Heart left ventricle (tissue), 16 donors: ENCODE data around the gene RALBP1. TPM values are rescaled to one million over a fixed set of nuclear protein-coding genes. Genes with fewer than 3 reads are reported as not detected.

Experiments used
- ATAC-seq, 4 donors: fragments of 200-7000 bp; cut with Tn5 transposase; one replicate each; pipeline ENCODE4 v1.9.1; 2020 to 2022; ENCODE audit warnings: moderate library complexity in 4 of 4, mild to moderate bottlenecking in 3 of 4, moderate number of reproducible peaks in 1 of 4
- DNase-seq, 5 donors: peaks; one replicate each; pipeline ENCODE4 v3.0.0-alpha.2; 2020
- H3K27ac ChIP-seq, 12 donors: fragments of 200-600 bp; sonication (generic) in 4 of 12; one replicate each; pipeline versions ENCODE4 v1.5.0 to v1.8.0; 2016 to 2022; ENCODE audit warnings: mild to moderate bottlenecking in 2 of 12
- H3K27me3 ChIP-seq, 9 donors: fragments of 200-600 bp; sonication (generic) in 2 of 9; one replicate each; pipeline versions ENCODE4 v1.5.1 to v1.8.0; 2016 to 2022; ENCODE audit warnings: mild to moderate bottlenecking in 3 of 9
- H3K36me3 ChIP-seq, 9 donors: fragments of 200-600 bp; sonication (generic) in 2 of 9; one replicate each; pipeline versions ENCODE4 v1.5.0 to v1.8.0; 2018 to 2022; ENCODE audit warnings: mild to moderate bottlenecking in 2 of 9
- H3K4me1 ChIP-seq, 12 donors: fragments of 200-600 bp; sonication (generic) in 4 of 12; one replicate each; pipeline versions ENCODE4 v1.5.0 to v1.8.0; 2016 to 2022; ENCODE audit warnings: mild to moderate bottlenecking in 3 of 12
- H3K4me3 ChIP-seq, 12 donors: fragments of 200-600 bp; sonication (generic) in 4 of 12; one replicate each; pipeline versions ENCODE4 v1.5.0 to v1.8.0; 2017 to 2022; ENCODE audit warnings: mild to moderate bottlenecking in 9 of 12, moderate library complexity in 4 of 12
- H3K9me3 ChIP-seq, 12 donors: fragments of 200-600 bp; sonication (generic) in 4 of 12; one replicate each; pipeline versions ENCODE4 v1.5.0 to v1.8.0; 2016 to 2022; ENCODE audit warnings: mild to moderate bottlenecking in 1 of 12
- POLR2A ChIP-seq, 2 donors: fragments of 450-650 bp; IDR thresholded peaks; one replicate each; pipeline ENCODE4 v1.6.1; 2017; ENCODE audit warnings: antibody characterized with exemption in 2 of 2, mild to moderate bottlenecking in 2 of 2, moderate library complexity in 2 of 2
- WGBS, 4 donors: extraction: QIAGEN DNeasy Blood & Tissue Kit in 2 of 4; methylation state at CpG; one replicate each; pipeline versions ENCODE4 v1.1.5 to v1.1.7; 2013 to 2018; 5-methylcytosine and 5-hydroxymethylcytosine counted together
- intact Hi-C, 10 donors: fragments of 100-400 bp; cut with DNase I; formaldehyde crosslinking; loops; one replicate each; pipeline versions ENCODE4 v1.11.1 to v1.14.2; 2022
- polyA plus RNA-seq, 2 donors: library from polyadenylated mRNA; stranded (reverse); fragments of 200-250 nt; gene quantifications; one replicate each; pipeline ENCODE4 v1.2.3, GENCODE V29; 2013
- total RNA-seq, 9 donors: library from RNA; depleted of rRNA in 2 of 9; stranded (reverse); fragments of >200 nt in 2 of 9; fragmentation: NEBNext Ultra II Directional in 3 of 9; extraction: Animal tissue kit (Norgen Biotek cat#: 25700) in 3 of 9; gene quantifications; one replicate each; pipeline versions ENCODE4 v1.1.0 to v1.2.4, GENCODE V29; 2016 to 2023
- TF ChIP-seq, protein P1 (sequence below), 12 donors: fragments of 200-600 bp; sonication (generic) in 4 of 12; IDR thresholded peaks; one replicate each; pipeline versions ENCODE4 v1.5.0 to v1.8.0; 2018 to 2022; ENCODE audit warnings: antibody characterized with exemption in 12 of 12, mild to moderate bottlenecking in 5 of 12
- donor health status: ischemic (EF 13 %, LVEDD 7.1; RV severe dilation, severe dysfunction).
- donor health status: healthy with polysubstance abuse.
- donor health status: DM: no; HTN: yes; CAD: no.
- donor health status: DM: no; HTN: no; CAD: no.
- donor health status: ischemic (EF 25% LVEDD 6.9; RV normal size, moderate dysfunction).
- donor health status: ischemic (EF 25% LVEDD 5.7; RV mildly dilated, moderate dysfunction).
- donor health status: healthy.
- donor health status: DM: yes; HTN: yes; CAD: no.
- donor health status: ischemic (EF 35%, LVEDD 5.7; RV mildly dilated, moderate dysfunction).
- donor health status: nonischemic (EF 11% LVEDD 7.7; RV severe dilation, severe dysfunction).
- donor health status: DM: yes; HTN: yes; CAD: no.
- donor health status: PGD.
- donor health status: ischemic (EF 29% LVEDD 5.4; RV normal size, mild dysfunction).
- donor health status: nonischemic (EF 23%, LVEDD 6.1; RV moderate dilation, normal function).

The RALBP1 gene
- total and polyA plus RNA-seq, 11 donors, result 20.9 to 91.1 (median 47.8) TPM

DNA sequence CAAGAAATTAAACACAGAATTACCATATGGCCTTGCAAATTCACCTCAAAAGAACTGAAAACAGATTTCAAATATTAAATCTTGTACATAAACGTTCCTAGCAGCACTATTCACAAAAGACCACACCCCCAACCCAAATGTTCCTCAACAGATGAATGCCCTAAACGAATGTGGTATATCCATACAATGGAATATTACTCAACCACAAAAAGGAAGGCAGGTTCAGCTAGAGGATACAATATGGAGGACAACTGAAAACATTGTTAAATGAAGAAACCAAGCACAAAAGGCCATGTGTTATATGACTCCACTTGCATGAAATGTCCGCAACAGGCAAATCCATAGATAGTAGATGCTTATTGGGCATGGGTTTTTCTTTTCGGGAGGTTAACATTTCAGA lies 77.3 kb downstream of the RALBP1 start:
- ATAC-seq, result no peak
- TF ChIP-seq, protein P1, sequence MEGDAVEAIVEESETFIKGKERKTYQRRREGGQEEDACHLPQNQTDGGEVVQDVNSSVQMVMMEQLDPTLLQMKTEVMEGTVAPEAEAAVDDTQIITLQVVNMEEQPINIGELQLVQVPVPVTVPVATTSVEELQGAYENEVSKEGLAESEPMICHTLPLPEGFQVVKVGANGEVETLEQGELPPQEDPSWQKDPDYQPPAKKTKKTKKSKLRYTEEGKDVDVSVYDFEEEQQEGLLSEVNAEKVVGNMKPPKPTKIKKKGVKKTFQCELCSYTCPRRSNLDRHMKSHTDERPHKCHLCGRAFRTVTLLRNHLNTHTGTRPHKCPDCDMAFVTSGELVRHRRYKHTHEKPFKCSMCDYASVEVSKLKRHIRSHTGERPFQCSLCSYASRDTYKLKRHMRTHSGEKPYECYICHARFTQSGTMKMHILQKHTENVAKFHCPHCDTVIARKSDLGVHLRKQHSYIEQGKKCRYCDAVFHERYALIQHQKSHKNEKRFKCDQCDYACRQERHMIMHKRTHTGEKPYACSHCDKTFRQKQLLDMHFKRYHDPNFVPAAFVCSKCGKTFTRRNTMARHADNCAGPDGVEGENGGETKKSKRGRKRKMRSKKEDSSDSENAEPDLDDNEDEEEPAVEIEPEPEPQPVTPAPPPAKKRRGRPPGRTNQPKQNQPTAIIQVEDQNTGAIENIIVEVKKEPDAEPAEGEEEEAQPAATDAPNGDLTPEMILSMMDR (IDR thresholded peaks at IDR 0.05), result no peak
- TF ChIP-seq POLR2A (IDR thresholded peaks at IDR 0.05), result no peak
- intact Hi-C loops, result no loop called here
- peaks cover 0 to 7% (median 0%) of the 10 kb centered on the region in 12 donors for H3K9me3 ChIP-seq
- H3K36me3 ChIP-seq, result peaks cover 0 to 100% (median 98%) of the 10 kb centered on the region in 9 donors
- WGBS, 4 donors, result 94 to 96% (median 95%) methylated on average over 4 of the region's 4 CpGs
- H3K4me3 ChIP-seq, result no peak overlapping the region
- no peaks in the 10 kb centered on the region for H3K27me3 ChIP-seq
- DNase-seq, result no peak
- no peaks in the 10 kb centered on the region for H3K4me1 ChIP-seq
- no peak overlapping the region for H3K27ac ChIP-seq

- no peak overlapping the region for H3K27ac ChIP-seq
- TF ChIP-seq, protein P1 (IDR thresholded peaks at IDR 0.05), result no peak
- no peak for TF ChIP-seq POLR2A (IDR thresholded peaks at IDR 0.05)
- no peaks in the 10 kb centered on the region for H3K27me3 ChIP-seq
- H3K9me3 ChIP-seq, result peaks cover 0 to 7% (median 0%) of the 10 kb centered on the region in 12 donors
- no peak for ATAC-seq
- peaks cover 0 to 13% (median 0%) of the 10 kb centered on the region in 12 donors for H3K4me1 ChIP-seq
- intact Hi-C loops, result no loop called here
- H3K36me3 ChIP-seq, result peaks cover 0 to 100% (median 97%) of the 10 kb centered on the region in 9 donors
- no peak for DNase-seq
- WGBS, 4 donors, result 90 to 96% (median 94%) methylated on average over 13 of the region's 13 CpGs
- no peak overlapping the region for H3K4me3 ChIP-seq
These were observed 82.1 kb downstream of the RALBP1 start for GRCh38 chr18:9557250-9557943.

DNA sequence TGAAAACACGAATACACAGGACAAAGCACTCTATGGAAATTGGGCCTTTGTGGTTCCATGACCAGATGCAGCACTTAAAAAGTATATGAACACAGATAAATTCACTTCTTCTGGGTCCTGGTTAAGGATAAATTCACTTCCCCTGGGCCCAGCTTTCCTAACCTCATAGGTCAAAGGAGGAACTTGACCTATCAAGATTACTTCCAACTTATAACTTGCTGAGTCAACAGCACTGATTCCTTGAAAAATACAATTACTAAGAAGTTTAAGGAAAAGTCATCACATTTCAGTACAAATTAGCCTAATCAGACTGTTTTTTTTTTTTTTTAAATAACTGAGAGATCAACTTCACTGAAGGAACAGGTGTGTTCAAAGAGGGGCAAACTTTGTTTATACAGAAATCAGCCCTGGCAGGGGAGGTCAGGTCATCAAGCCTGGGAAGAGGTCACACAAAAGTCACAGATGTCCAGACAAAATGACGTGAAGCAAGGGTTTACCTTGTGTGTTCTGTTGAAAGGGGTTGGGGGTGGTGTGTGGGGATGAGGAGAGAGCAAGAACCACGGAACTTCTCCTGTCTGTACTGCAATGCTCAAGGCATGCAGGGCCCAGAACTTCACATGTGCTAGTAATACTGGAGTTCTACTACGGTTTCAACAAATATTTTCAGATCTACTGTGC lies 83.2 kb downstream of the RALBP1 start:
- no peak for TF ChIP-seq POLR2A (IDR thresholded peaks at IDR 0.05)
- TF ChIP-seq, protein P1 (IDR thresholded peaks at IDR 0.05), result no peak
- no peak for ATAC-seq
- Histone ChIP-seq H3K36me3 (peaks cover 0 to 100% (median 97%) of the 10 kb centered on the region in 9 donors), H3K27ac (no peak overlapping the region), H3K4me3 (no peak overlapping the region), H3K27me3 (no peaks in the 10 kb centered on the region), H3K4me1 (peaks cover 0 to 22% (median 0%) of the 10 kb centered on the region in 12 donors), H3K9me3 (no peaks in the 10 kb centered on the region)
- intact Hi-C loops, result no loop called here
- DNase-seq, result no peak
- 88 to 92% (median 92%) methylated on average over 4 of the region's 4 CpGs for WGBS, 4 donors

DNA sequence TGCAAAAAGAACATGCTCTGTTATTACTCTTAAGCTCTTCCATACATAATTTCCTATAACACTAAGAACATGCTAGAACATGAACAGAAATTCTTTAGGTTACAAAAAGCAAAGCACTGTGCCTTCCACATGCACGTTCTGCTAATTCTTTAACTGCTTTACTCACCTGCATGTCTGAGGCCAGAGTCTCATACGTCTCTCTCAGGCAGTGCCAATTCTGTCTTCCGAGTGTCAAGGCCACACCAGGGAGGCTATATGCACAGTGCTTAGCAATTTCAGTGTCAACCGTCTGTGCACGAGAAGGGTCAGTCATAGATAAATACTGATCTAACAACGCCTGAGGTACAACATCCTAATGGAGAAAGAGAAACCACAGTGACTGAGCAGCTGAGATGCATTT lies 83.9 kb downstream of the RALBP1 start:
- ATAC-seq (no peak), DNase-seq (no peak)
- Histone ChIP-seq H3K27ac (no peak overlapping the region), H3K36me3 (peaks cover 0 to 97% (median 90%) of the 10 kb centered on the region in 9 donors), H3K4me3 (no peak overlapping the region), H3K9me3 (no peaks in the 10 kb centered on the region), H3K27me3 (no peaks in the 10 kb centered on the region), H3K4me1 (peaks cover 0 to 30% (median 5%) of the 10 kb centered on the region in 12 donors)
- WGBS, 4 donors, result 91 to 96% (median 95%) methylated on average over 6 of the region's 6 CpGs
- TF ChIP-seq POLR2A (IDR thresholded peaks at IDR 0.05), result no peak
- TF ChIP-seq, protein P1 (IDR thresholded peaks at IDR 0.05), result no peak
- intact Hi-C loops, result no loop called here
